ENCODE results near the gene POPDC3.
"Not testable (repeated sequence)": the region's sequence is repeated elsewhere in the genome, so short reads cannot be mapped to it uniquely, and the experiment has no call there.

The POPDC3 gene, protein sequence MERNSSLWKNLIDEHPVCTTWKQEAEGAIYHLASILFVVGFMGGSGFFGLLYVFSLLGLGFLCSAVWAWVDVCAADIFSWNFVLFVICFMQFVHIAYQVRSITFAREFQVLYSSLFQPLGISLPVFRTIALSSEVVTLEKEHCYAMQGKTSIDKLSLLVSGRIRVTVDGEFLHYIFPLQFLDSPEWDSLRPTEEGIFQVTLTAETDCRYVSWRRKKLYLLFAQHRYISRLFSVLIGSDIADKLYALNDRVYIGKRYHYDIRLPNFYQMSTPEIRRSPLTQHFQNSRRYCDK

DNA sequence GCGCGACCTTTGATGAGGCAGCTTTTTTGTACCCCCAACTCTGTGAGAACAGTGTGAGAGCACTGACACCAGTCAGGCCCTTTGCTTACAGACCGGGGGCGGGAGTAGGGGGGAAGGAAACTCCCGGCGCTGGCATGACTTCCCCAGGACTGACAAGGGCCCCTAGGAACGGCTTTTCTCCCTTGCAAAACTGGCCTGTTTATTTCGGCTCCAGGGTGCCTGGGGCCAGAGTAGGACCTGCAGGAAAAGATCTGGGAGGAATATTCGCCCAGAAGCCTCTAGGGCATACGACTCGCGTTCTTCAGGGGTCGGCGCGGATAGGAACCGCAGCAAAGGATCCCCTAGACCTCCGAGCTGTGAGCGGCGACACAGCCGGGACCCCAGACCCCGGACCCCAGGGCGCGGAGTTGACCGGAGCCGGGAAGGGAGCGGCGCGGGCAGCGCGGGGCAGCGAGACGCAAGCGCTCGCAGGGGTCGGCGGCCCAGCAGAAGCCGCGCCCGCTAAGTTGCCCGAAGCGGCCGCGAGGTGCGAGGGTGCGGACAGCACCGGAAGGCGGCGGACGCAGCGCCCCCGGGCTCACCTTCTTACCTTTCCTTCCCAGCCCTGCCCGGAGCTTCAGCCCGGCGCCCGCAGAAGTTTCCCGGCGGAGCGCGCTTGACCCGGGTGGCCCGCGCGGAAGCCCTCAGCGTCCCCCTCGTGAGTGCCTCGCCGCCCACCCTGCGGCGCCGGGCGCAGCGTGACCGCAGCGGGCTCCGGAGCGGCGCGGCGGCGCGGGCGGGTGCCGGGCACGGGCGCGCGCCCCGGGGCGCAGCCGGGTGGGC, at the start of gene POPDC3:
TSS of gene POPDC3 (minus strand) at position 771 of the 822 bp plus-strand sequence. CDS start 18,105 bp downstream, outside the sequence.
- DNase-seq, result no peak

DNA sequence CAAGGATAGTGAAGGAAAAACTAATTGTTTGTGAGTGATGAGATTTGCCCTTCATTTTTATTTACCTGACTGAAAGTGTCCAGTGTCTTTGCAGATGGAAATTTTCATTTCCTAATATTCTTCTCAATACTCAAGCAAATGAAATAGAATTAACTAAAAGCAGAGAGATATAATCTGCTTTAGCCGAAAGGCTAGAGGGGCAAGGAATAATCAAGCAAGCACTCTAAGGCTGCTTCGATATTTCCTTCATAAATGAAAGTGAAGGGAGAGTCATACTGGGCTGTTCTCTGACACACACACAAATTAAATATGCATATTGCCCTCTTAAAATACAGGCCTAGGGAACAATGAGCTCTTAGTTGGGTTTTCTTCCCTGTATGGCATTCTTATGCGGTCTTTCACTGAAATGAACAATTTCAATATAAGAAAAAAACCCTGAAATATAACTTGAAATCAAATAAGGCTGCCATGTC, 47.5 kb upstream of the POPDC3 start:
- no peak for DNase-seq

DNA sequence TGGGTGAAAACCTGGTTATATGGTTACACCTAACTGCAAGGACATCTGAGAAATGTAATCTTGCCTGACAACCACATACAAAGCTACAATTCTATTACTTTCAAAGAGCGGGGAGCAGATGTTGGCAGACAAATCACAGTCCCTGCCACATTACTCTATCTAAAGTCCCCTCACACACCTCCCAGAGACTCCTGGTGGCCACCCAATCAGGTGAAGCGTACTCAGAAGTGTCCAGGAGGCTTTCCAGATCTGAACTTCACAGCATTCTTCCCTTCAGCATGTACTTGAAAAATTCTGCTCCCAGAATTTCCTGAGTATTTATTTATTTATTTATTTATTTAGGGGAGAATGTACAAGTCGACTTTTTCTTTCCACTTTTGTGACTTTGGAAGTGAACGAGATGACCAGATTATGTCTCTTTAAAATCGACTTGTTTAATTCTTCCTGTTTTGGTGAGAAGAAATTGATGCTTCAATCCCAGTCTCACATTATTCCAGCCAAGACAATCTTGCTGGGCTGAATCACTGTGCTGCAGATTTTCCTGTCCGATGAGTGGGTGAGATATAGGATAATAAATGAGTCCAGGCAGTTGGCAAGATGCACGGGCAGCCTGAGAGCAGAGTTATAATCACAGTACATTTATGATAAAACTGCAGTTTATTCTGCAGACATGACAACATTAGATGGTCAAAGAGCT, 46.9 kb upstream of the POPDC3 start:
- DNase-seq, result no peak

DNA sequence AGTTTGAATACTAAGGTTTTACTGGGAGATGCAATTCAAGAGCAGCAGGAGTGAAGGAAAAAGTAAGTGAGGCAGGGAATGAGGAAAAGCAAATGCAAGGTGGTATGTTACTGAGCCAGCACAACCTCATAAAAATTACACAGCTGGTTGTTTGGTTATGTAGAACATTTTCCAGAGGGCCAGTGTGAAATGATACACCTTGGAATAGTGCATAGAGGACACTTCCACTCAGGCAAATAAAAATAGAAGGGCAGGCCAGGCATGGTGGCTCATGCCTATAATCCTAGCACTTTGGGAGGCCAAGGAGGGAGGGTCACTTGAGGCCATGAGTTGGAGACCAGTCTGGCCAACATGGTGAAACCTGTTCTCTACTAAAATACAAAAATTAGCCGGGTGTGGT, 43.4 kb upstream of the POPDC3 start:
- no peak for DNase-seq

DNA sequence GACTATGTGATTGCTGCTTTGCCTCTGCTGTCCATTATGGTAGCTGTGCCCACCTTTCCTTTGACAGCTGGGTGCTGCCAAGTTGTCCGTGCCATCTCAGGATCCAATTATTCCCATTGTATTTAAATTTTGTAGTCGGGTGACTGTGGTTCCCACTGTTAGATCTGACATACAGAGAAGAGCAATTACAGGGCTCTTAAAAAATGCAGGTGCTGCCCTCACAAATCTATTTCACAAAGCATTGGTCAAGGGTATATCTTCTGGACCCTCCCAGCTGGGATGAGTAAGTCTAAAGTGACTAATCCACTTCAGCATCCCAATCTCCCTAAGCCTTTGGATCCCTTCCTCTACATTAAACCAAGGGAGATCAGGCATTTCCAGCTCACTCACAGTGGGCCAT, 41.4 kb upstream of the POPDC3 start:
- not testable (repeated sequence) for DNase-seq

DNA sequence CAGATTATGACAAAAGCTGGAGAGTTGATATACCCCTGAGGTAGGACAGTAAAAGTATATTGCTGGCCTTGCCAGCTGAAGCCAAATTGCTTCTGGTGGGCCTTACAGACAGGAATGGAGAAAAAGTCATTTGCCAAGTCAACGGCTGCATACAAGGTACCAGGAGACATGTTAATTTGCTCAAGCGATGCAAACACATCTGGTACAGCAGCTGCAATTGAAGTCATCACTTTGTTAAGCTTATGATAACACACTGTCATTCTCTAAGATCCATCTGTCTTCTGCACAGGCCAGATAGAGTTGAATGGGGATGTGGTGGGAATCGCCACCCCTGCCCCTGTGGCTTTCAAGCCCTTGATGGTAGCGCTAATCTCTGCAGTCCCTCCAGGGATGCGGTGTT, 40.4 kb upstream of the POPDC3 start:
- no peak for DNase-seq

DNA sequence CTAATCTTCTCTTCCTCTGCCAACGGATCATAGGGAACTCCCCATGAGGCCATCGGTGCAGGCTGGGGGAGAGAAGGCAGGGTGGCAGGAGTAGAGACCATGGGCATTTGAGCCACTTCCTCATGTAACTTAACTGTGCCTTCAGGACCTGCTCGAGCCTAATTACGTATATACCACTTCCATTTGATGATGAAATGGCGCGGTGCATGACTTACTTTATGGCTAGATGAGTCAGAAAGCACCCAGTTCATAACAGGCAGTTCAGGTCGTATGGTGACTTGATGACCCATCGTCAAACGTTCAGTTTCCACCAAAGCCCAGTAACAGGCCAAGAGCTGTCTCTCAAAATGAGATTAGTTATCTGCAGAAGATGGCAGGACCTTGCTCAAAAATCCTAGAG, 39.4 kb upstream of the POPDC3 start:
- not testable (repeated sequence) for DNase-seq

DNA sequence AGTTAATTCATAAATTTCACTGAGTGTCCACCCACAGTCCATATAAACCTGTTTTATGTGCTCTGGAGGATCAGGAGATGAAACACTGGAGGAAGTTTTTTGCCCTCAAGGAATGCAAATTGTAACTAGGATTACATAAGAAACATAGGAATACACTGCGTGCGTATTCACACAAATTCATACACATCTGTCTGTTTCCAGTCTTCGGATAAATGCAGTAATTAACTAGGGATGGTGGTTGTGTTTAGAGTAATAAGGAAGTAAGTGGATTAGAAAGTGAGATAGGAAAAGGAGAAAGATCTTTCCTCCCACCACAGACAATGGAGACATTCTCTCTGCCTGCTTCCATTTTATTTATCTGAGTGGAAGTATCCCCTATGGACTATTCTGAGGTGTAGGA, 35.7 kb upstream of the POPDC3 start:
- no peak for DNase-seq

DNA sequence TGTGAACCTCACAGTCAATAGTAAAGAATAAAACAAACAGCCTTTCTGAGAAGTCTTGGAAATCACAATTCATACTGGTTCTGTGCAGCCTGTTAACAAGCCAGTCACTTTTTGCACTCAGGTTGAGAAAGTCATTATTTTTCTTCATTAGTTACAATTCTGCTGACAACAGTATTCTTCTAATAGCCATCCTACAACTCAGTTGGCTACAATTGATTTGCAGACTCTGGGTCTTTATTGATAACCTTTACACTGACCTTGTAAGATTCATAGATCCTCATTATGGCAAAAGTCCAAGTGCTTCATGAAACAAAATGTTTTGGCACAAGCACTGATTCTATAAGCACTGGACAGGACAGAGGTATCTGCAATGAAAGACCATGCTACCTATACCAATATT, 34.9 kb upstream of the POPDC3 start:
- DNase-seq, result no peak

DNA sequence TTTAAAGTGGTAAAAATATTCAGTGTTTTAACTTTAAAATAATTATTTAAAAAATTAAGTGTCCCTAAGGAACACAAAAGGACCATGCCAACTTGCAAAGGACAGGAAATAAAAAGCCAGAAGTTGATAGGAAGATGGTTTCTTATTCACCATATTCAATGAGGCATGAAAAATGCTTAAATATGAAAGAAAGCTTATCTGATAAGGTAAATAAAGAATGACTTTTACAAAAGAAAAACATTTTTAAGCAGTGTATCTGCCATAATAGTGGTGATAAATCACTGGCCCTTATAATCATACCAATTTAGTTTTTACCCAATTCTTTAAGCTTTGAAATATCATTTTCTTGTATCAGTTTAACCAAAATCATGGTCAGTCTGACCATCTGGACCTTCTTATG, 33.5 kb upstream of the POPDC3 start:
- DNase-seq, result no peak

DNA sequence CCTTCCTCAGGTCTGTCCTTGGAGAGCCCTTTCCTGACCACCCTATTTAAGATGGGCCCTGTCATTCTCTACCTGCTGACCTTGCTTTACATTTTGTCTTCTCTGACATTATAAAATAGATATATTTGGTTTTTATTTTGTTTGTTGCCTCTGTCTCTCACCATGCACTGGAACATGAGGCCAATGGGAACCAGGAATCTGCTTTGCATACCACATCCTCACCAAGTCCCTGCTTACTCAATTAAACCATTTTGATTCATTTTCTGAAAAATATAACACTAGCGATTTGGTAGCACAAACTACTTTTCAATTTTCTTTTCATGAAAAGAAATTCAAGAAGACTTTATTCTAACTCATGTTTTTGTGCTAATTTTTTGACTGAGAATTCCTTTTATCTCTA, 32.8 kb upstream of the POPDC3 start:
- no peak for DNase-seq

DNA sequence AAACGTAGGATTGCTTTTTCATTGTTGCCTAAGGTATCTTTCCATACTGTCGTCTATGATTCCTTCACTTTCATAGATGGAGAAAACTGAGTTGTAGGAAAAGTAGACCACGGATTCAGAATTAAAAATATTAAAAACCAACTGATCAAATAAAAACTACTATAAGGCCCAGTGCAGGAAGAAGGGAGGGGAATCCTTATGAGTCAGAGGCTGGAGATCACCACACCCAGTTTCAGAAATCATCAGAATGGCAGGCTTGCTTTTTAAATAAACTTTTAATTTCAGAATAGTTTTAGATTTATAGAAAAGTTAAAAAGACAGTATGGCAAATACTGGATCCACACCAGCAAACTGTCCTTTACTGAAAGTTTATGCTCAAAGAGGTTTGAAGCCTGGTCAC, 32.0 kb upstream of the POPDC3 start:
- DNase-seq, result no peak

DNA sequence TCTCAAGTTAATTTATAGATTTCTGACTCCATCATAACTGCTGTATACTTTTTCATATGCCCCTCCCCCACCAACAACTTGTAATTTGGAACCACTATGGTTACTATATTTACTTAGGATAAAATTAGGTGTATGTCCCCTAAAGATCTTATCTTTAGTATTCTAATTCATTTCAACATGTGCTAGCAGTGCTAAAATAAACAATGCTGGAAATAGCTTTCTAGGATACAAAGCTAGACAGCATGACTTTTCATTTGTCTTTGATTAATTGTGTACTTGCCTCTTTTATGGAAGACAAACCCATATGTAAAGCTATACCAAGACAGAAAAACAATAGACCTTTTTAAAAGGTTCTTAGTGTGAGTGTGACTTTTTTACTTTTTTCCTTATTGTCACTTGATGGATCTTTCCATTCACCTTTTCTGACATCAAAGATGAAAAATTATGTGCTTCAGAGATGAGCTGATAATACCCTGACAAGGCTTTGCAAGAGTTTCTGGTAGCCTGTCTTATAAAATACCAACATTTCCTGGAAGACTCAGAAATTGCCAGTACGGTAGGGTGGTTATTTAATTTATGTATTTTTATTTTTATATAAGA, 31.2 kb upstream of the POPDC3 start:
- DNase-seq, result no peak

DNA sequence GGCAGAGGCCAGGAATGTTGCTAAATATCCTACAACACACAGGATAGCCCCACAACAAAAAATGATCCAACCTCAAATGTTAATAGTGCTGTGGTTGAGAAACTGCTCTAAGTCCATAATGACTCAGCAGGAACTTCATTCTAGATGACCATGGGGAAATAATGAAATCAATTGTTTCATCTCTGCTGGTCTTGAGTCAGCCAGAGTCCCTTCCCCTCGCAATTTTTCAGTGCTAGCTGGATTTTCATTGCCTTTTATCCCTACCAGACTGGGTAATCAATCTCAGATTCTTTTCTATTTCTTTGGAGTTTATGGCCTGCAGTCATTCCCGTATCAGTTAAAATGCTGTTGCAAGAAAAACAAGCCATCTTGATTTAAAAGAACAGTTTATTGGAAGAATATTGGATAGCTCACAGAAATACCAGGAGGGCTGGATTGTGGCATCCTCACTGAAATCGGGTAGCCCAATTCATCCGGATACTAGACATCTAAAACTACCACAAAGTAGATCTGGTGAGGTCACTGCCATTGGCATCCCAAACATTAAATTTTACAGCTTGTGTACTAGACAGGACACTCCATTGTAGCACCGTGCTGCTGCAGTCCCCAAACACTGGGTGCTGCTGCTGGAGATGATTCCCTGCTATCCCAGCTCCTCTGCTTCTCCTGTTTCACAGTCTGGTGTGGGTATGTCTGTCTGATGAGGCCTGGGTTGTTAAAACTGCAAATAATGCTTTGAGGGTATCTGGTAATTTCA, 30.3 kb upstream of the POPDC3 start:
- DNase-seq, result no peak

DNA sequence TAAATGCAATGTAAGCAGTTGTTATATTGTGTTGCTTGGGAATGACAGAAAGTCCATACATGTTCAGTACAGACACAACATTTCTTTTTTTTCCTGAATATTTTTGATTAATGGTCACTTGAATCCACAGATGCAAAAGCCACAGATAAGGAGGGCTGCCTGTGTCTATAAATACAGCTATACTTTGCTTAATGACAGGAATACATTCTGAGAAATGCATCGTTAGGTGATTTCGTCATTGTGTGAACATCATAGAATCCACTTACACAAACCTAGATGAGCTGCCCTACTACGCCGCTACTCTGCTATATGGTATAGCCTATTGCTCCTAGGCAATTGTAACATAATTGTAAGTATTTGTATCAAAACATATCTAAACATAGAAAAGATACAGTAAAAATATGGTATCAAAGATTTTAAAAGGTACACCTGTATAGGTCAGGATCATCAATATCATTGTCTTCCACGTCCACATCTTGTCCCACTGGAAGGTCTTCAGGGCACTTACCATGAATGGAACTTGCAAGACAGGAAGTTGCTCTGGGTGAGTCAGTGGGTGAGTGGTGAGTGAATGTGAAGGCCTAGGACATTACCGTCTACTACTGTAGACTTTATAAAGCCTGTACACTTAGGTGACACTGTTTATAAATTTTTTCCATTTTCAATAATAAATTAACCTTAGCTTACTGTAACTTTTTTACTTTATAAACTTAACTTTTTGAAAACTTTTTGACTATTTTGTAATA, 27.9 kb upstream of the POPDC3 start:
- DNase-seq, result no peak

DNA sequence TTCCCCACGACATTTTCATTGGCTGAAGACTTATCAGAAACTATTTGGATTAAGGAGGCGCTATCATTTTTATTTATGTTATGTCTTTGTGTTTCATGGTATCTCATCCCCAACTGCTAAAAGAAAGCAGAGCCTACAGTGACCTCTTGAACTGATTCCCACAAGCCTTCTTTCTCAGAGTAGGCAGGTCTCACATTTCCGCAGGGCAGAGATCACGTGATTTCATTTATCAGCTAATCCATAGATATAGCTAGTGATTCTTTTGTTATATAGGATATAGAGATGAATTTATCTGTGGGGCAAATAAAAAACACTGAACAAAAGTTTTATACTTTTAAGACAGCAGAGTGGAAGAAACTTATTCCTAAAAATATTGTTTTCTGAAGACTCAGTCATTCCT, 25.0 kb upstream of the POPDC3 start:
- DNase-seq, result no peak

DNA sequence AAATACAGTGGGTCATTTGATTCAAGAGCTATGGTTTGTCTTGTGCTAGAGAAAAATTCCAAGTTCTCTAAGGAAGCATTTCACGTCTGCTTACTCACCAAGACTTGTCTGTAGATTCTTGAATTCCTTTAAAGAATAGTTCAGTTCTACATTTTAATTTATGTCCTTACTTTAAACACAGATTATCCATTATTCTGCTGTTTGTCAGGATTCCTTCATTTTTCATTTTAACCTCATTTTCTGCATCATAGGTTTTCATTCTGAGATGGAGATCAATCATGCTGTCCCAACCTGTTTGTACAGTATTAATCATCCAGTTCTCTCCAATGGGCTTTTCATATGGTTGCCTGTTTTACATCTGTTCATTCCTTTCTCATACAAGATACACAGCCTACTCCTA, 24.5 kb upstream of the POPDC3 start:
- no peak for DNase-seq

DNA sequence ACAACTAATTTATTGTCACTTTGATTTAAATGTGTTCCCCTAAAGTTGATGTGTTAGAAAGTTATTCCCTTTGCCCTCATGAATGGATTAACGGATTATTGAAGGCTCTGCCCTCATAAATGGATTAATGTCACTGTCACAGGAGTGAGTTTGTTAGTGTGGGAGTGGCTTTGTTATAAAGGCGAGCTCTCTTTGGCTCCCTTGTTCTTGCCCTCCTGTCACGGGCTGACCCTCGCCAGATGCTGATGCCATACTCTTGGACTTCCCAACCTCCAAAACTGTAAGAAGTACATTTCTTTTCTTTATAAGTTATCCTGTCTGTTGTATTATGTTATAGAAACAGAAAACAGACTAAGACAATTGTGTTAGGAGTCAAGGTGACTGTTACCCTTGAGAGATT, 22.7 kb upstream of the POPDC3 start:
- no peak for DNase-seq

DNA sequence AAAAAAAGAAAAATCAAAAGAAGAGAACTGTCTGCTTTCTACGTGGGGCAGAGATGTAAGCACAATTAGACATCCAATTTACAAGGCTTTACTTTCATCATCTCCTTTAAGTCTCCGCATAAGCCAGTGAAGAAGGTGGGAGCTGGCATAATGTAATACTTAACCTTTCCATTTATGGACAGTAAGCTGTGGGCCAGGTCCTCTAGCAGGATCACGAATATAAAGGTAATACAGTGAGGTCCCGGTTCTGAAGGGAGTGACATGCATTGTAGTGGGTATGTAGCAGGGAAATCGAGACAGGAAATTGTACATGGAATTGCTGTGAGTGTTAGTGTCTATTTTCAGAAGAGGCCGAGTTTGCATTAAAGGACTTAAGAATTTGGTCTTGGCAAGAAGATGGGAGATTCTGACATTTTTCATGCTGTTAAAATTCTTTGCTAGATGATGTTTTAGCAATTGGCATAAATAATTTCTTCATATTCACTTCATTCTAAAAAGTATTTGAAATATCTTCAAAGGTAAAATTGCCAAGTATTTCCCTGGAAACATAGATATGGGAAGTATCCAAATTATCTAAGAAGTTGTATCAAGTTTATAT, 20.4 kb upstream of the POPDC3 start:
- no peak for DNase-seq

DNA sequence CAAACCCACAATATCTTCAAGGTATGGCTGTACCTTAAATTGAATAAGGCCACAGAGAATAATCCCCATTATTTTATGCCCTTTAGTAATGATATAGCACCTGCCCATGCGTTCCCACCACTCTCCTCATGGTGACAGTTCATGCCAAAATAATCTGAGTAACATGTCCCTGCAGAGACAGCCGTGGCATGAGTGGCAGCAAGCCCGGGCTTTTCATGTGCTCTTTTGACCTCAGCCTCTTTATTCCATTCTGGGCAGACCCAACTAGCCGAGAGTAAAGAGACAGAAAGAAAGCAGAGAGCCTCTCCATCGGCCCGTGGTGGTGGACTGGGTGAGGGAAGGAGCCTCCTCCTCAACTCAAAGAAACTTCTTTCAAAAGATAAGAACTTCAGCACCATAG, 19.9 kb upstream of the POPDC3 start:
- no peak for DNase-seq

DNA sequence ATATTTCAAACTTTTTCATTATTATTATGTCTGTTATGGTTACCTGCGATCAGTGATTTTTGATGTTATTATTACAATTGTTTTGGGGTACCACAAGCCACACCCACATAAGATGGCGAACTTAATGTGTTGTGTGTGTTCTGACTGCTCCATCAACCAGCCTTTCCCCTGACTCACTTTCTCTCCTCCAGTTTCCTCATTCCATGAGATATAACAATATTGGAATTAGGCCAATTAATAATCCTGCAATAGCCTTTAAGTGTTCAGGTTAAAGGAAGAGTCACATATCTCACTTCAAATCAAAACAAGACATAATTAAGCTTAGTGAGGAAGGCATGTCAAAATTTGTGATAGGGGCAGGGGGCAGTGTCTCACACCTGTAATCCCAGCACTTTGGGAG, 16.3 kb upstream of the POPDC3 start:
- DNase-seq, result no peak
